Inflammatory macrophage treated with lipopolysaccharide for 4 hours (primary cell): ENCODE data around the gene ADCY6.
"Not testable (repeated sequence)": the region's sequence is repeated elsewhere in the genome, so short reads cannot be mapped to it uniquely, and the experiment has no call there.

Experiments
- DNase-seq: peaks from one replicate; pipeline ENCODE4 v3.0.0-alpha.2; 2020

ADCY6 gene

GRCh38 chr12:48750215-48750614, 38.7 kb downstream of the ADCY6 start:
- no peak for DNase-seq

- DNase-seq = no peak
These were observed 44.5 kb downstream of the ADCY6 start for GRCh38 chr12:48744251-48745008.

- peak; percentile 43 for DNase-seq
These were observed 49.1 kb downstream of the ADCY6 start for GRCh38 chr12:48739618-48740269.

GRCh38 chr12:48736456-48736855, 52.4 kb downstream of the ADCY6 start:
- DNase-seq = no peak

DNA sequence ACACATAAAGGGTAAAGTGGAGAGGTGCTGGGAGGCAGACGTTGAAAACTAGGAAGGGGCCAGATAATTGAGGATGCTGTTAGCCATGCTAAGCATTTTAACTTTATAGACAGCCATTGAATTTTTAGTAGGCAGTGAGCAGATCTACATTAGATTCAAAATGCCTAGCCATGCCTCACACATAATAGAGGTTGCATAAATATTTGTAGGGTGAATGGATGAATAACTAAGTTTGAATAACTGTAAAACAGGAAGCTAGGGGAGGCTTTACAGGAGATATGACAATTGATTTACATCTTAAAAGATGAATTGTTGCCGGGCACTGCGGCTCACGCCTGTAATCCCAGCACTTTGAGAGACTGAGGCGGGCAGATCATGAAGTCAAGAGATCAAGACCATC, 60.1 kb downstream of the ADCY6 start:
- DNase-seq = no peak

- not testable (repeated sequence) for DNase-seq
These were observed 68.2 kb downstream of the ADCY6 start for GRCh38 chr12:48720737-48721136.

DNA sequence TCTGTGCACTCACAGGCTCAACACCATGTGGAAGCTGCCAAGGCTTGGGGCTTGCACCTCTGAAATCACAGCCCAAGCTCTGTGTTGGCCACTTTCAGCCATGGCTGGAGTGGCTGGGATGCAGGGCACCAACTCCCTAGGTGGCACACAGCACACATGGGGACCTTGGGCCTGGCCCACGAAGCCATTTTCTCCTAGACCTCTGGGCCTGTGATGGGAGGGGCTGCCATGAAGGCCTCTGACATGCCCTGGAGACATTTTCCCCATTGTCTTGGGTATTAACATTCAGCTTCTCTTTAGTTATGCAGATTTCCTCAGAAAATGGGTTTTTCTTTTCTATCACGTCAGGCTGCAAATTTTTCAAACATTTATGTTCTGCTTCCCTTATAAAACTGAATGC, 68.7 kb downstream of the ADCY6 start:
- not testable (repeated sequence) for DNase-seq

DNA sequence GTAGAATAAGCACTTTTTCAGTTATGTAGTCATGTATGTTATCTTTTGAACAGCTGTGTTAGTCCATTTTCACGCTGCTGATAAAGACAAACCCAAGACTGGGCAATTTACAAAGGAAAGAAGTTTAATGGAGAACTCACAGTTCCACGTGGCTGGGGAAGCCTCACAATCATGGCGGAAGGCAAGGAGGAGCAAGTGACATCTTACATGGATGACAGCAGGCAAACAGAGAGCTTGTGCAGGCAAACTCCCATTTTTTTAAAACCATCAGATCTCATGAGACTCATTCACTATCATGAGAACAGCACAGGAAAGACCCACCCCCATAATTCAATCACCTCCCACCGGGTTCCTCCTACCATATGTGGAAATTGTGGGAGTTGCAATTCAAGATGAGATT, 69.9 kb downstream of the ADCY6 start:
- not testable (repeated sequence) for DNase-seq

DNA sequence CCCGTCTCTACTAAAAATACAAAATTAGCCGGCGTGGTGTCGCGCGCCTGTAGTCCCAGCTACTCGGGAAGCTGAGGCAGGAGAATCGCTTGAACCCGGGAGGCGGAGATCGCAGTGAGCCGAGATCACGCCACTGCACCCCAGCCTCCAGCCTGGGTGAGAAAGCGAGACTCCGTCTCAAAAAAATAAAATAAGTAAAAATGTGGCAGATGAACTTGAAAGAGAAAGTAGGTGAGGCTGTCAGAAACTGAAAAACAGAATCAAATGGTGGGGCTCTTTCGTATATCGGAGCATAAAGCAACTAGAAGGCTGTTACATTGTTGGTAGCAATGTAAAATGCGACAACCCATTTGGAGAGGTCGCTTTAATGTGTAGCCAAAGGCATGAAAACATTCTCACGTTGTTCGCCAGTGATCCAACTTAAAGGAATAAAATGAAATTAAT, 71.6 kb downstream of the ADCY6 start:
- peak; percentile 43 for DNase-seq

GRCh38 chr12:48716493-48717251, 72.2 kb downstream of the ADCY6 start, which contains the start of gene CCNT1:
TSS of gene CCNT1 (minus strand) at chr12:48716707. CDS start at chr12:48716675, 32 bp downstream.
- peak; percentile 100 for DNase-seq
